Activated CD8-positive, alpha-beta memory T cell treated with anti-CD3 and anti-CD28 coated beads, Interleukin-2, amount 50 U/mL, for 24 hours (primary cell): ENCODE data around the gene ETV6.
"Not testable (repeated sequence)": the region's sequence is repeated elsewhere in the genome, so short reads cannot be mapped to it uniquely, and the experiment has no call there.

Experiments used
- DNase-seq: peaks from one replicate; pipeline ENCODE4 v3.0.0-alpha.2; 2020; ENCODE audit errors: extremely low read depth

The ETV6 gene

DNA sequence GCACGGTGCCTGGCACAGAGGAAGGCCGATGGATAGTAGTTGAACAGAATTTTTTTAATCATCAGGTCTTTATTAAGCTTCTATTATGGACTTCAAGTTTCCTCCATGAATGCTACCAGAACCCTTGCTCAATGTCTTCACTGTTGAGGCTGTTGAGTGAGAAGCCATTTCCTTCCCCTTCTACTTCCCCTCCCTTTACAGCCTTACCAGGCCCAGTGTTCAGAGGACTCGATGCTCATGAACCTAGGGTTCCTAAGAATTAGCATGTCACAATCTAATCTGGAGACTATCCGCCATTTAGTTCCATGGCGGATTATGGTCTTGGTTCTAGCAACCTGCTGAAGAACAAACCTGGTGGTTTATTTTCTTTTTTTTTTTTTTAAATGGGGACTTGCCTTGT lies 17.7 kb downstream of the ETV6 start:
- DNase-seq, result no peak

DNA sequence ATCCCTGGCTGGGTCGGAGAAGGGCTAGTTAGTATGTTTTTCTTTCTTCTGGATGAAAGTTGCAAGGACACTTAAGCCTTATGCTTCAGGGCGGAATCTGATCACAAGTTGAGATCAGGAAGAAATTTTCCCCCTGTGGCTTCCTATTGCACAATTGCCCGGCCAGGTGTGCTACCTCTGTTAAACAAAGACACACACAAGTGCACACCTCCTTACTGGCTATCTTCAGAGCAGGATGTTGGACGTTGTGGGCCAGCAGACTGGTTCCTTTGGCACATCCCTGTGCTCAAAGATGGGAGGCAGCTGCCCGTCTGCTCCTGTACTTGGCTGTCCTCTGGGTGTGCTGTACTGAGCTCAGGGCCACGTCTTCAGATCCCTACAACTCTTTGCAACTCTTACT lies 19.1 kb downstream of the ETV6 start:
- DNase-seq, result no peak

DNA sequence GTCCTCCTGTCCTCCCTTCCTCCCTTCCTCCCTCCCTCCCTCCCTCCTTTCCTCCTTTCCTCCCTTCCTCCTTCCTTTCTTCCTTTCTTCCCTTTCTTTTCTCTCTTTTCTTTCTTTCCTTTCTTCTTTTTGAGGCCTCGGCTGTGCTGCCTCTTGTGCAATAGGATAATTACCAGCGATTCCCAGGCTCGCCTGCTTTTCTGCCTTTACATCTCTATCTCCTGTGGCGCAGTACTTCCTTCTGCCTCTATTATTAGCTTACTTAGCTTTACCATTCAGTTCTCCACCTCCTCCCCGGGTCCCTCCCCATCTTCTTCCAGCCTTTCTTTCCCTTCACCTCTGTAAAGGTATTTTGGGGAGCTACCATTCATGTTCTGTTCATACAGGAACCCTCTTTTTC lies 19.9 kb downstream of the ETV6 start:
- no peak for DNase-seq

DNA sequence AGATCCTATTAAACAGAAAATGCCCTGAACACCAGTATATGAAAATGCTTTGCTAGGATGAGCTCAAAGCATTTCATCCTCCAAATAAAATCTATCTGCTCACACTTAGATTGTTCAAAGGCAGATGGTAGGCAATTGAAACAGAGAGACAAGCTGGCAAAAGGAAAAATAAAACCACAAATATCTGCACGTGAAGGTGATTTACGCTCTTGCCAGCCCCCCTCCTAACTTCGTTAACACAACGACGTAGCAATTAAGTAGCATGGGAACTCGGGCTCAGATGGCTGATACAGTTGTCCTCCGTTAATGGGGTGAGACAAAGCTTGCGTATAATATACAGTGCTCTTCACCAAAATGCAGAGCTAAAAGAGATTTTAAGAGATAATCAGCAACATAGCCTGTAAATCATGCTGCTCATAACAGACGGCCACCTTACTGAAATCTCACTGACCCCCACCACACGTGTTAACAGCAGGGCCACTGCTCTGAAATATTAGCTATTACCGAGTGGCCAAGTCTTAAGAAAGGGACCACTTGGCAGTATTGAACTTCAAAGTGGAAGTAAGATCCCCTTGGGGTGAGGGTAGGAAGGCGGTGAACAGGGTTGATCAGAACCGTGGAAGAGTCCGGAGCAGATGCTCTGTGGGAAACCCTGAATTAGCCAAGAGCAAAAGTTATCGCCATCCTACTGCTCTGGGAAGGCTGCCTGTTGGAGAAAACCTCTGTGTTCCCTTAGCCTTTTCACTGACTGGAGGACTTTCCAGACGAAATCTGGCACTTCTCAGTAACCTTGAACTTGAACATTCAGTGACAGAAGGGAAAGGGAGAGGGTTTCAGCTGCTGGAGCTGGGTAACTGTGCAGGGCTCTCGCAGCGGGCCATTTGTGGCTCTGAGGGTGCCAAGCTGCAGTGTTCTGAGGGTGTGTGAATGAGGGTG lies 23.1 kb downstream of the ETV6 start:
- DNase-seq, result no peak

DNA sequence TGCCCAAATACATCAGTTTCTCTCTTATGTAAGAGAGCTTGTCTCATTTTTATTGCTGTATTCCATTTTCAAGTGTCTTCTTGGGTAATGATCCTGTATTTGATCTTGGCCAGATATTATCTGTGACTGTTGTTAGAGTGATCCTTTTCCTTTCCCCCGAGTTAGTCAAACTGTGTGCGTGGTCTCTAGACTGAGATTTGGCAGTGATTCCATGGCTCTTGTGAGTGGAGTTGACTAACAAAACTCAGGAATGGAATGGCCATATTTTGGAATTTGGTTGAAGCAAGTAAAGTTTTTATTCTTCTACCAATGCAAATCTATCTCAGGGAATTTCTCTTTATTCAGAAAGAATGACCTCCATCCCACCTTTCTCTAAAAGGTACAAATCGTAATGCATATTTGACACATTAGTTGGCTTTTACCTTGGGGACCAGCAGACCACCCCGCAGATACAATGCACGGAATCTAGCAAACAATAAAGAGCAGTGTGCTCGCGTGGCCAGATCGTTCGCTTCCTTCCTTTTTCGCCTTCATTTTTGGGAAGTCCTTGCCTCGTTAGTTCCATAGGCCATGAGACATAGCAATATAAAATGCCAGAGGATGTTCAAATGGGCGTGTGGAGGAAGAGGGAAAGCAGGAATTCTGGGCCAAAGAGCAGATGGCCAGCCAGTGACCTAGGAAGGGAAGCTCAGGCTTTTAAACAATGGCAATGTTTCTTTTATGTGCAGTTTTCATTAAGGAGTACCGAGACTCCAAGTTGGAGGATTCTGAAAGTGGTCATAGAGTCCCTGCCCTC lies 24.4 kb downstream of the ETV6 start:
- no peak for DNase-seq

DNA sequence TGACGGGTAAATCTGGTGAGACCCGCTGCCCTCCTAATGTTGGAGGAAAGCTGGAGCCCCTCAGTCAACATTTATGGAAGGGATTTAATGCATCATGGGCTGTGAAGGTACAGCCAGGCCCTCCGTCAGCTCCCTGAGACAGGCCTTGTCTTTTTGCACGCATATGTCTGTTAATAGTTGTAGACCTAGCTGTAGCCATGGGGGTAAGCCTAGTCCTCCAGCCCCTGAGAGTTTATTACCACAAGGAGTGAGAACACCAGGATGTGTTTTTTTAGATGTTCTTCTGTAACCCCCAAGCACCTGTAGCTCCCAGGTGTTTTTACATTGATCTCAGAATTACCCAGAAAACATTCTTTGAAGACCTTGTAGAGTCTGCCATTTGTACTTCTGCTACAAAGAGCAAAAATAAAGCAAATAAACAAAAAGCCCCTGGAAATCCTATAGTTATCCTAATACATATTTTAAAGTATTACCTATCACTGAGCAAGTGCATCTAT lies 25.5 kb downstream of the ETV6 start:
- DNase-seq, result no peak

DNA sequence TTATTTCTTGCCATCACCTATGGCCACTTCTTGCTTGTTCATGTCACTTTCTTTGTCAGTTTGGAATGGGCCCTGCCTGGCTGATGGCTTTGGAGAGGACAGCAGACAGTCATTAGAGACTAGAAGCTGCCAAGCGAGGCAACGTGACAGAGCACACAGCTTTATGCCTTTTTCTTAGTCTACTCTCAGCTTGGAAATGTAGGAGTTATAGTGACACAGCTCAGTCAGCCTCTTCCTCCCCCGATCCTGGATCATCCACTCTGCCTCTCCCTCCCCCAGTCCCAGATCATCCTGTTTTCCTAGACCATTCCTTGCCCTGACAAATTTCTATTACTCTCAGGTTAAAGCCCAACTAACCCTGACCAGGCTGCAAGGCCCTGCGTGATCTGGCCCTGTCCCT lies 26.6 kb downstream of the ETV6 start:
- no peak for DNase-seq

DNA sequence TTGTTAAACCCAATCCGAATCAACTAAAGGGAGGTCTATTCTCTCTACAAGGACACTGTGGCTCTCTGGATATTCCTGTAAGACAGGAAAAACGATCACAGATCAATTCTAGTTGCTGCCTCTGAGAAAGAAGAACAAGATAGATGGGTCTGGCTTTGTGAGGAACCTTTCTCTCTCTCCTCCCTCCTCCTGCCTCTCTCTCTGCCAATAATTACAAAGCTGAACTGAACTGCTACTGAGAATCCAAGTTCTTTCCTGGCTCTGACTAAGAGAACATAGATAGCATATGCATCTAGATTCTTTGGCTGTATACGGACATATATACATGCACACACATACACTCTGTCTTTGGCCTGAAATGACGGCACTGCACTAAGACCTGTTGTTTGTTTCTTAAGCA lies 27.6 kb downstream of the ETV6 start:
- no peak for DNase-seq

DNA sequence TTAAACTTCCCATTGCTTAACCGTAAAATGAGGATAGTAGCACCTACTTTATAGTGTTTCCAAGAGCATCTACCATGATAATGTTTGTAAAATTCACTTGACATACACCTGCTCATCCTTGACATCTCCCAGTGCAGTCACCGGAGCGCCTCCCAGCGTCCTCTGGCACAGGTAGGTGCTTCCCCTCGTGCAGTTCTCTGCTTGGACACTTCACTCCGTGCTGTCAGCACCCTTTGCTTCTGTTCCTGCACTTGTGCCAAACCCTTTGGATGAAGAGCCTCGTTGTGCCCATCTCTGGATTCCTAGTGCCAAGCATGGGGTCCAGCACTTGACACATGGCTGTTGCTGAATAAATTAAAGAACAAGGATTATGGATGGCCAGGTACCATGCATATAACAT lies 28.3 kb downstream of the ETV6 start:
- no peak for DNase-seq

DNA sequence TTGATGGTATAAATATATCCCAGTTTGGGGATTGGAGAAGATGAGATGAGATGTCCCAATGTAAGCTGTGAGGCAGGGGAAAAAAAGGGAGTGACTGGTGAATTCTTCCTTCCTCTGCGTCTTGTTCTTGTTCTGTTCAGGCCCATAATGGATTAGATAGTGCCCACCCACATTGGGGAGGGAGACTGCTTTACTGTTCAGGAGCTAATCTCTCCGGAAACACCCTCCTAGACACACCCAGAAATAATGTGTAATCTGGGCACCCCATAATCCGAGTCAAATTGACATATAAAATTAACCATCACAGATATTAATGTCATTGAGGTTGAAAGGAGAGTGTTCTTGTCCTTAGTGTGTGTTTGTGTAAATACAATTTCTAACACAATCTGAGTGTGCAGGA lies 29.3 kb downstream of the ETV6 start:
- no peak for DNase-seq

DNA sequence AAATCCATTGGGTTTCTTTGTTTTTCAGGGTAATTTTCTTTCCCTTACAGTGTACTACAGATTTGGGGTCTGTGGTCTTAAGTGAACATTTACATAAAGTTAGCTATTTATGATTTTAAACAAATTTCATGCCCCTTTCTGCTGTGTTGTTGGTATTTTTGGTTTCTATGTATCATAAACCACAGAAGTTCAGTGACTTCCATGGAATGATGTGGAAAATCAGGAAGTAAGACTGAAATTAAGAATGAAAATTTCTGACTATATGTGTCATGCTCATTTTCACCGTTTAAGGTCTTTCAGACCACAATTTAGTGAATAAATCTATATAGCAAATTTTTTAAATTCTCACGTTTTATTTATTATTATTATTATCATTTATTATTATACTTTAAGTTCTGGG lies 31.7 kb downstream of the ETV6 start:
- DNase-seq, result no peak

DNA sequence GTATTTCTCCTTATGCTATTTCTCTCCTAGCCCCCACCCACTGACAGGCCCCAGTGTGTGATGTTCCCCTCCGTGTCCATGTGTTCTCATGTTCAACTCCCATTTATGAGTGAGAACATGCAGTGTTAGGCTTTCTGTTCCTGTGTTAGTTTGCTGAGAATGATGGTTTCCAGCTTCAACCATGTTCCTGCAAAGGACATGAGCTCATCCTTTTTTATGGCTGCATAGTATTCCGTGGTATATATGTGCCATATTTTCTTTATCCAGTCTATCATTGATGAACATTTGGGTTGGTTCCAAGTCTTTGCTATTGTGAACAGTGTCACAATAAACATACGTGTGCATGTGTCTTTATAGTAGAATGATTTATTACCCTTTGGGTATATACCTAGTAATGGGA lies 32.2 kb downstream of the ETV6 start:
- not testable (repeated sequence) for DNase-seq

DNA sequence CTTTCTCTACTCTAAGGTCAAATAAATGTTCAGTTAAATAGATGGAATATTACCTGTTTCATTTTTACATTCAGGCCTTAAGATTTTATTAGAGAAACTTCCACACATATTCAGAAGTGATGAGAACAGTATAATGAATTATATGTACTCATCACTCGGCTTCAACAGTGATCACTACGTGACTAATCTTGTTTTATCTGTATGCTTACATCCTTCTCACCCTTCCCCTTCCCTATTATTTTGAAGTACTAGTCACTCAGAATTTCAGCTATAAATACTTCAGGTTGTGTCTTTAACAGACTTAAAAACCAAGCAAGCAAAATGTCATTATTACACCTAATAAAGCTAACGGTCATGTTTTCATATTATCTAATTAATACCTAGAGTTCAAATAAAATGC lies 34.9 kb downstream of the ETV6 start:
- no peak for DNase-seq

DNA sequence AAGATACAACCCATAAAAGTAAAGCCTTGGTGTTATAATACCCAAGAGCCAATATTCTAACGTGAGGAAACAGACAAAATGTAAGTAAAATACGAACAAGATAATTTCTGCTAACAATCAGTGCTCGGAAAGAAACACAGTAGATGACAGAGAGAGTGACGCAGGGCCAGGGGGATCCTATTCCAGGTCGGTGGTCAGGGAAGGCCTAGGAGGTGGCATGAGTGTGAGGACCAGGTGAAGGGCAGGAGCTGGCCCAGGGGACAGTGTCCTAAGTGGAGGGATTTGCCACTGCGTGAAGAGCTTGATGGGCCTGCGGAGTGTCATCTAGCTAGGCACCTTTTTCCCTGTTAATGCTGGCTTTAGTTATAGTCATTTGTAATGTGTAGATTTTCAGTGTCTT lies 35.3 kb downstream of the ETV6 start:
- no peak for DNase-seq

DNA sequence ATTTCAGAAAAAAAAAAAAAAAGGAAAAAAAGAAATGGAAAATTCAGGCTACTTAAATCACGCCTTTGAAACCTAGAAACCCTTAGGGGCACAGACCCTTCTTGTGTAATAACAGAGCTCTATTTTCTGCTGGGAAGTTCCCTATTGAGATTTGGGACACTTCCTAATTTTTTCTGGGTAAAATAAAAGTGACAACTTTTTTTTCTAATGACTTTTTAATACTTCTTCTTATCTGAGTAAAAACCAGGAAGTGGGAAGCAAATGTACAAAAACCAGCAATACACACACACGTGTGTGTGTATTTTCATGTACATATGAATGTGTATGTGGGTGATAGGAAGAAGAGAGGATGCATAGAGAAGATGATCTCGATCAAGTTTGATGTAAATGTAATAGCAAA lies 35.8 kb downstream of the ETV6 start:
- no peak for DNase-seq

DNA sequence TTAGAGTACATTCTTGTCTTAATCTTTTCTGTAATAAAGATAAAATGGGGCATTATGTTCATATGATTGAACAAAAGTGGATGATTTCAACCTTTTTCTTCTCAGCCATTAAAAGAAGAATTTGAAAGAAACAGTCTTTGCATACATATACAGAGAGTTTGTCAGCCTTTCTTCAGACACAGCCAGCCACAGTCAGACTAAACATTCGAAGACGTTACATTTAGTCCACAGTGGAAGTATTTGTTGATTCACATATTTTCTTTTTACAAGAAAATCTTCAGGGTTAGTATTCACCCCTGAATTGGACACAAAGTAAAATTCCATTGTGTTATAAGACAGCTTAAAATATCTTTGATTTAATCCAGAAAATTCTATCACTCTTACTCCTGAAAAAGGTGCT lies 36.2 kb downstream of the ETV6 start:
- DNase-seq, result no peak

DNA sequence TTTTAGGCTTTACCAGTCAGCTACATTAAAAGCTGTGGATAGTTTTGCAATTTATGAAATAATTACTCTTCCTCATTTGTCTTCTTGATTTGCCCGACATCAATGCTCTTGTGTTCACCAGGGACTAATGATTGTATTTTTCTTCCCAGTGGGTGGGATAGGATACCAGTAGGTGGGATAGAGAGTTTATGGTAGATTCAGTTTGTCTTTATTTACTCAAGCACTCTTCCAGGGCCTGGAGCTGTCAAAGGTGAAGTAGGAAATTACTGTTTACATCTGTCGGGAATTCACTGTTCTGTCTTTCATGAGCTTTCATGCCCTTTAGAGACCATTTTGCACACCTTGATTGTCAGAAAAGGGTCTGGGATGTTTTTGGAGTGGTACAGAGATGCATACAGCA lies 36.6 kb downstream of the ETV6 start:
- no peak for DNase-seq

DNA sequence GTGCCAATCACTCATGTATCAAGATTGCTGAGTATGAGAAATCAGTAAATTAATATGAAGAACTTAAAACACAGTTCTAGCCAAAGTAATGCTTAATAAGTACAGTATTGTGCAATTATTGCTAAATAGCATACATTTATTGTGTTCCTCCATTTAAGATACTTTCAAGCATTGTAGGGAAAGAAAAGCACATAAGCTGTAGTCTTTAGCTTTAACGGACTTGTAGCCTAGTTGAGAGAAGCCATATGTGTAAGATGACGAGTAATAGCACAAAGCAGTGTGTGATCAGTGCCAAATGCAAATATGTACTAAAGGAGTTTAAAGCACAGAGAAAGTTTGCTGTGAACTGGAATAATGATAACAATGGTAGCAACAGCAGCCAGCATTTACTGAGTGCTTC lies 38.1 kb downstream of the ETV6 start:
- no peak for DNase-seq

DNA sequence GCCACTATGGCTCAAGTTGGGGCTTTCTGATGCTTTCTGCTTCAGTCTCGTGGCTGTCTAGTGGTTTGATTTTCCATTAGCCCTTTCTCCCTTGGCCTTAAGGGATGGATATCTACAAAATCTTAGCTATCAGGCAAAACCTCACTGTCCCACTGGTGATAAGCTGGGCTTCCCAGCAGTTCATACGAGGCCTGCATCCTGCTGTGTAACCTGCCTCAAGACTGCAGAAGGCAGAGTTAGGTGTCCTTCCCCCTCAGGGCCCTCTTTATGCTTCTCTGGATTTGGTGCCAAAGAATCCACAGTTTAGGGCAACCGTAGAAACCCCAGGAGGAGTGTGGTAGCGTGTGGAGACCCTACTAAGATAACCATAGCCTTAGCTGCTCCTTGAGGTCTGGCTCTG lies 38.9 kb downstream of the ETV6 start:
- no peak for DNase-seq

DNA sequence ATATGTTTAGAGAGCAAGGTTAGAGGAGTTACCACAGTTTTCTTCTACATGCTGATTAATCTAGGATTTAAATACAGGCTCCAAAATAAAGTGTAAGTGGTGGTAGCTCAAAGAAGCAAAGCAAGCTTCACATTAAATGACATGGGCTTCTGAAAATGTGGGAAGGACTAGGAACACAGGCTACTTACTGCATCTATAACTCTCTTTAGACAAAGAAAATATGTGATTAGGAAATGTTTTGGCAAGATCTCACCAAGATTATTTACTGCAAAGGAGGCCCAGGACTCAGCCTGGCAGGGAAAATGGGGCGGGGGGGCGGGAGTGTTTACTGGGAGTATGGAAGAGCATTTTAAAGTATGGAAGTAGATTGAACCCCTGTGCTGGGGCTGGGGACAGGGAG lies 39.4 kb downstream of the ETV6 start:
- no peak for DNase-seq

DNA sequence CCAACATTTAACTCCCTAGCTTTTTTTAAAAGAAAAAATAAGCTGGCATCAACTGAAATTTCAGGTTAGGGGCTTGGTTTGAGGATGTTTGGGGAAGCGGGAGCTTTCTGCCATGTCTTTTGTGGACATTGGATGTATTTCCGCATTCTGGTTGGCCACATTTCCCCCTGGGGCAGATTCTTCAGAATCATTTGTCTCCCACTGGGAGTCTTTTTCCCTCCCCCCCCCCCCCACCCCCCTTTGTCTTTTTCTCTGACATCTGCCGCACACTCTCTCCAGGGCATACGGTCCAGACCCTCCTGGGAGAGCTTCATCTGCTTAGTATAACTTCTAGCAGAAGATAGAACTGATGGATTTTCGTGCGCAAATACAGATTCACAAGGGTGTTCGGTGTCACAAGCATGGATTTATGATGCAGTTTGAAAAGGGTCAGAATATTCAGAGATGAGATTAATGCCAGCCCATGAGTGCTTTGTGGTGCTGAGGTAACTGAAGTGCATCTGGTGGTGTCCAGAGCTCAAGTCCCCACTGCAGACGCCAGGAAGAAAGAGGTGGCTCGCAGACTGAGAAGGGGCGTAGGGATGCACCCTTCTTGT lies 40.2 kb downstream of the ETV6 start:
- DNase-seq, result no peak

DNA sequence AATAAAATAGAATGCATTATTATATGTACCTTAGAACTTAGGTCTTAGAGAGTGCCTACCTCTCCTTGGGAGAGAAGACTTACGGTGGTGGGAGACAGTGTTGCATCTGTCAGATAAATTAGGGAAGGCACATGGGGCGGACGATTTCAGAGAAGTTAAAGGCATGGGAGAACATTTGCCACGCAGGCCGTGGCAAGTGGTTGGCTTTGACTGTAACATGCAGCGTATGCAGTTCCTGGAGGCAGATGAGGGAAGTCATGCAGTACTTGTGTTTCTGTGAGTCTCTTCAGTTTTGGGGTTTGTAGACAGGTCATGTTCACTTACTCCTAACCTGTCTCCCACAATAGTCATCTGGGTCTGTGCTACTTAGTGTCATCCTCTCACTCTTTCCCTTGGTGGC lies 43.6 kb downstream of the ETV6 start:
- DNase-seq, result no peak

DNA sequence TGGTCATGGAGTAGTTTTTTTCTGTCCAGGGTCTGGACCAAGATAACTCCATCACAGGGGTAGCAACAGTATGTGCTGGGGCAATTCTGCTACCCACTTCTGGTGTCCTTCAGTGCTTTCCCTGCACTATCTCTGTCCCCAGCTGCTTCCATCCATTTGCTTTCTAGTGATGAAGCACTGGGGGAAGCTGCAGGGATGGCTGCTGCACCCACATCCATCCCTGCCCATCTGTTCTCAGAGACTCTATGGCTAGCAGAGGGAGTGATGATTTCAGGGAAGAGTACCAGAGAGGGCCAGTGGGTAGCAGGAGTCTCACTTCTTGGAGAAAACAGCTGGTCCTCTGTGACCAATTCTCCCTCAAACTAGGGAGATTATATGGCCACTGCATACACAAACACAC lies 44.1 kb downstream of the ETV6 start:
- no peak for DNase-seq
